ENCODE measurements around the gene TRMT2A. TPM values are rescaled to one million over a fixed set of nuclear protein-coding genes. Genes with fewer than 3 reads are reported as not detected.
A peak's percentile ranks its signal among the peaks of the same experiment; 100 is the strongest.
"Not testable (repeated sequence)": the region's sequence is repeated elsewhere in the genome, so short reads cannot be mapped to it uniquely, and the experiment has no call there.

TRMT2A gene, protein sequence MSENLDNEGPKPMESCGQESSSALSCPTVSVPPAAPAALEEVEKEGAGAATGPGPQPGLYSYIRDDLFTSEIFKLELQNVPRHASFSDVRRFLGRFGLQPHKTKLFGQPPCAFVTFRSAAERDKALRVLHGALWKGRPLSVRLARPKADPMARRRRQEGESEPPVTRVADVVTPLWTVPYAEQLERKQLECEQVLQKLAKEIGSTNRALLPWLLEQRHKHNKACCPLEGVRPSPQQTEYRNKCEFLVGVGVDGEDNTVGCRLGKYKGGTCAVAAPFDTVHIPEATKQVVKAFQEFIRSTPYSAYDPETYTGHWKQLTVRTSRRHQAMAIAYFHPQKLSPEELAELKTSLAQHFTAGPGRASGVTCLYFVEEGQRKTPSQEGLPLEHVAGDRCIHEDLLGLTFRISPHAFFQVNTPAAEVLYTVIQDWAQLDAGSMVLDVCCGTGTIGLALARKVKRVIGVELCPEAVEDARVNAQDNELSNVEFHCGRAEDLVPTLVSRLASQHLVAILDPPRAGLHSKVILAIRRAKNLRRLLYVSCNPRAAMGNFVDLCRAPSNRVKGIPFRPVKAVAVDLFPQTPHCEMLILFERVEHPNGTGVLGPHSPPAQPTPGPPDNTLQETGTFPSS
- 10 to 100 TPM; 22.7 to 33.7 (median 27.6) TPM for polyA plus RNA-seq

DNA sequence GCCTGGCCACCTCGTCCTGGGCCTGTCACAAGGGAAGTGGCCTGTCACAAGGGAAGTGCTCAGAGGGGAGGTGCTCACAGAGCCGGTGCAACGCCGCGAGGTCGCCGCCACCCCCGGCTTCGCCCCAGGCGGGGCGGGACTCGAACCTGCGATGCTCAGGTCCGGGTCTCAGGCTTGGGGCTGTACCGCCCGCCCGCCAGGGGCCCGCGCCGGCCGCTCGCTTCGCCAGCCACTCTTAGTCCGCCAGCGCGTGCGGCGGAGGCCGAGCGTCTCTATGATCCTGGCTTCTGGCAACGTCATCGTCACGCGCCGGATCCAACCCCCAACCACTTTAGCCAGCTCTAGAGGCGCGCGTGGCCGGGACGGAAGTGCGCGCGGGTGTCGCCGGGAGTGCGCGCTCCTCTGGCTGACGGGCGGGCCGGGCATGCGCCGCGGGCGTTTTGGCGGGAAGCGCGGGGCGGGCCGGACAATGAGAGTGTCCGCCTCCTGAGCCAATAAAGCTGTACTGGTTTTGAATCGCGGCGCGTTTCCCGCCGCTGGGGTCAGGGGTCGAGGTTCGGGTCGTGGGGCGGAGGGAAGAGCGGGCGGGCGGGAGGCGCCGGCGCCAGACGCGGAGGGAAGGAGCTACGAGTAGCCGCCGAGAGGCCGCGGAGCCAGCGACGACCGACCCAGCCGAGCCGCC lies at the start of gene TRMT2A:
Gene TRMT2A, minus strand, starts transcription at position 276 of the 682 bp plus-strand sequence. CDS start 320 bp downstream, outside the sequence.
- DNase-seq, result peak; percentile 98
- peaks cover 35 to 42% of the 10 kb centered on the region in 2 donors for H3K4me1 Mint-ChIP-seq

DNA sequence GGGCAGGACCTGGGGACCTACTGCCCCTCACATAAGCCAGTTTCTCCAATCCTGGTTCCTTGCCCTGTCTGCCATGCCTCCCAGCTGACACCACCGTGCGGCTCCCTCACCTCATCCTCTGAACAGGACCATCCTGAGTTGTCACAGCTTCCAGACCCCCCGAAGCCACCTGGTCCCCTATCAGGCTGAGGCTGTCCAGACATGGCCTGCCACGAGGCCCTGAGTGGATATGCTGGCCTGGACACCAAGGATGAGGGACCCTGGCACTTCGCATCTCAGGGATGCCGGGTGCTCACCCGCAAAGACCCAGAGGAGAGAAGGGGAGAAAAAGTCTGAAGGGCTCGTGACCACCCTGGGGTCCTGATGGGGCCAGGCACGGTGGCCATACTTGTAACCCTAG lies 49.7 kb upstream of the TRMT2A start:
- Mint-ChIP-seq H3K27ac (no peak overlapping the region), H3K27me3 (ENCODE audit: low read depth in 3 of 3) (peaks cover 5 to 11% (median 7%) of the 10 kb centered on the region in 3 donors), H3K36me3 (no peaks in the 10 kb centered on the region), H3K4me3 (no peak overlapping the region), H3K9me3 (peaks cover 0 to 3% (median 0%) of the 10 kb centered on the region in 6 donors), H3K4me1 (peaks cover 0 to 2% of the 10 kb centered on the region in 2 donors)
- DNase-seq, result no peak

More for the DNA sequence above, at the start of gene TRMT2A:
- H3K4me3 Mint-ChIP-seq, result peak within 1 kb of the TSS; percentile 85 to 92 (median 89)
- peaks cover 8 to 23% (median 20%) of the 10 kb centered on the region in 3 donors for H3K27me3 Mint-ChIP-seq (ENCODE audit: low read depth in 3 of 3)
- peak within 1 kb of the TSS; percentile 79 to 95 (median 89) for H3K27ac Mint-ChIP-seq
- H3K9me3 Mint-ChIP-seq, result no peaks in the 10 kb centered on the region
- H3K36me3 Mint-ChIP-seq, result peaks cover 0 to 10% (median 3%) of the 10 kb centered on the region in 3 donors

DNA sequence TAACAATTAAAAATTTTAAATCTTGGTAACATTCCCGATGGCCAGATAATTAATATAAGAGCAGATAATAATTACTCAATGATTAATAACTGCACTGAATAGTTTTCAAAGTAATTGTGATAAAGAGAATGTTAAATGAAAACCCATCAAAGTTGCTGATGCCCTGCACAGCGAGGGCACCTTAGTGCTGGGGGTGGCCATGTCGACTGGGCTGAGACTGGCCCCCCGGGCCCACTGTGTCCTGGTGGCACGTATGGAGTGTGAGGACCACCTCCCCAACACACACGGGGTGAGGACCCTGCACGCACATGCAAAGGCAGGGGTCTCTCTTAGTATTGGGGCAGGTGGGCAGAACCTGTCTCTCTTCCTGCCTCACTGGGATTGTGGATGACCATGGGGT lies 48.9 kb upstream of the TRMT2A start:
- no peak for DNase-seq
- Mint-ChIP-seq H3K4me1 (peaks cover 0 to 2% of the 10 kb centered on the region in 2 donors), H3K36me3 (no peaks in the 10 kb centered on the region), H3K4me3 (no peak overlapping the region), H3K9me3 (peaks cover 0 to 3% (median 0%) of the 10 kb centered on the region in 6 donors), H3K27ac (no peak overlapping the region), H3K27me3 (ENCODE audit: low read depth in 3 of 3) (peaks cover 5 to 11% (median 7%) of the 10 kb centered on the region in 3 donors)

DNA sequence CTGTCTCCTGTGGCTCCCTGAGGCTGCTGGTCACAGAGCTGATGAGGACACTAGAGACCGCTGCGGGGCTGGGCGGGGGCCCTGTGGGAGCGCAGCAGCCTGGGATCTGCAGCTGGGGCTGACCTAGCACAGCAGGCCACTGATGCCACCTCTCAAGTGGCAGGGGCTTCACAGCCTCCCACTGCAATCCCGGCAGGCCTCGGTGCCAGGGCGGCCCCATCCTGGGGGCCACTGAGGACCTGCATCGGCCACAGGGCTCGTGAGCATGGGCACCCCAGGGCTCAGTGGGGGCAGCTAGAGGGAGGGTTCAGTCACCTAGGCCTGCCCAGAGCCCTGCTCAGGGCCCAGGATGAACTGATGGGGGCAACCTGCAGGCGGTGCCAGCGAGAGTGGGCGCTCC lies 48.4 kb upstream of the TRMT2A start:
- Mint-ChIP-seq H3K9me3 (peaks cover 0 to 3% (median 0%) of the 10 kb centered on the region in 6 donors), H3K27ac (no peak overlapping the region), H3K36me3 (no peaks in the 10 kb centered on the region), H3K4me1 (peaks cover 0 to 2% of the 10 kb centered on the region in 2 donors), H3K4me3 (no peak overlapping the region), H3K27me3 (ENCODE audit: low read depth in 3 of 3) (peaks cover 5 to 11% (median 7%) of the 10 kb centered on the region in 3 donors)
- no peak for DNase-seq

DNA sequence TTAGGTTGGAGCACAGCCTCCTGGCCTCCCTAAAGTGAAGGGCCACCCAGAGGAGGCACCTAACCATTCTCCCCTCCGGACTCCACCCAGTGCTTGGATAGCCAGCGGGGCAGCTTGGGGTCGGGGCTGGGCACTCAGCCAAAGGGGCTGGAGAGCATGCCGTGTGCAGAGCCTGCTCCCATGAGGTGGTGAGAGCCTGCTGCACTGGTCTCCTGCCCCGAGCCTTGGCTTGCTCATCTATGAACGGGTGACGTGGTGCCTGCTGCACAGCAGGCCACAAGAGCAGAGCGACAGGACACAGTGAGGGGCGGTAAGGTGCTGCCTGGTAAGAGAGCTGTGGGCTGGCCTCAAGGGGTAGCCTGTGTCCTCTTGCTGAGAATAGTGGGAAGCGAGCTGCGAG lies 47.8 kb upstream of the TRMT2A start:
- Mint-ChIP-seq H3K4me3 (no peak overlapping the region), H3K9me3 (peaks cover 0 to 3% (median 0%) of the 10 kb centered on the region in 6 donors), H3K27ac (no peak overlapping the region), H3K27me3 (ENCODE audit: low read depth in 3 of 3) (peaks cover 5 to 12% (median 7%) of the 10 kb centered on the region in 3 donors), H3K4me1 (peaks cover 0 to 2% of the 10 kb centered on the region in 2 donors), H3K36me3 (no peaks in the 10 kb centered on the region)
- DNase-seq, result no peak

DNA sequence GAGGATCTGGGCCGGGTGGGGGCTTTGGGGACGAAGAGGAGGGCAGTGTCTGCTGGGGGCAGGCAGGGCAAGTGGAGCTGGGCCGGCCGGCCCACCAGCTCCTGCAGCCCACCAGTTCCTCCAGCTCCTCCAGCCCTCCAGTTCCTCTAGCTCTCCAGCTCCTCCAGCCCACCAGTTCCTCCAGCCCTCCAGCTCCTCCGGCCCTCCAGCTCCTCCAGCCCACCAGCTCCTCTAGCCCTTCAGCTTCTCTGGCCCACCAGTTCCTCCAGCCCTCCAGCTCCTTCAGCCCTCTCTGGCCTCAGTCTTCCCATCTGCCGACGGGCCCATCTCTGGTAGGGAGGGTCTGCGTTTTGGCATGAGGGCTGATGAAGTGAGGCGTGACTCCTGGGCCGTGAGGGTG lies 43.0 kb upstream of the TRMT2A start:
- DNase-seq, result no peak
- Mint-ChIP-seq H3K27ac (no peak overlapping the region), H3K4me1 (peaks cover 0 to 4% of the 10 kb centered on the region in 2 donors), H3K4me3 (no peak overlapping the region), H3K27me3 (ENCODE audit: low read depth in 3 of 3) (peaks cover 8 to 18% (median 11%) of the 10 kb centered on the region in 3 donors), H3K36me3 (no peaks in the 10 kb centered on the region), H3K9me3 (peaks cover 0 to 3% (median 0%) of the 10 kb centered on the region in 6 donors)

DNA sequence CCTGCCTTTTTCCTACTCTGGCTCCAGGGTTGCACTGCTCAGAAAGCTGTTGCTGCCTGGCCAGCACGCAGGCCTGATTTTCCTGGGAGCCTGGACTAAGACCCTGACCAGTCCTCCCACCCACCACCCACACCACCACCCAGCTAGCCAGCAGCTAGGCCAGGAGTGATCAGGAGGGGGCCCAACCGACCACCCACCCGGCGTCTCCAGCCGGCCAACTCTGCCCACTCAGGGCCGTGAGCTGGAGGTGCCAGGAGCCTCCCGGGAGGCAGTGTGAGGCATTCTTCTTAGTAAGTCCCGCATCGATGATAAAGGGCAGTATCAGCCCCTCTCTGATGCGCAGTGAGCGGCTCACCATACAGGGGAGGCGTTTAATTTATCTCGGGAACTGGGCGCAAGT lies 42.5 kb upstream of the TRMT2A start:
- peaks cover 7 to 17% (median 10%) of the 10 kb centered on the region in 3 donors for H3K27me3 Mint-ChIP-seq (ENCODE audit: low read depth in 3 of 3)
- H3K27ac Mint-ChIP-seq, DNase-seq, H3K9me3 Mint-ChIP-seq, H3K36me3 Mint-ChIP-seq, H3K4me3 Mint-ChIP-seq, H3K4me1 Mint-ChIP-seq: not testable (repeated sequence)

DNA sequence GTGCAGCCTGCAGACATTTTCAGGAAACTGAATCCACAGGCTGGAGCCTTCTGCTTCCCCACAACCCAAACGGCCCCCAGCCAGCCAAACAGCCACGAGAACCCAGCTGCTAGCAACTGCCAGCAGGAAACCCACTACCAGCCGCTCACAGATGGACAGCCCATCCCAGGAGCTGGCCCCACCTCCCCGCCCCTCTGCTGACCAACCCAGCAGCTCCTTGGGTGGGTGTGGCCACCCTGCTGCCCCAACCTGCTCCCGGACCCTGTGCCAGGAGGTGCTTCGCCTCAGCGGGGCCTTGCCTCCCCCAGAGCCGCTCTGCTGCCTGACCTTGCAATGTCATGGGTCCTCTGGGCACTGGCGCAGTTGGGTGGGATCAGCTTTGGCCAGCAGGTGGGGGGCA lies 42.0 kb upstream of the TRMT2A start:
- no peaks in the 10 kb centered on the region for H3K9me3 Mint-ChIP-seq
- peaks cover 0 to 2% of the 10 kb centered on the region in 2 donors for H3K4me1 Mint-ChIP-seq
- H3K4me3 Mint-ChIP-seq, result no peak overlapping the region
- H3K27me3 Mint-ChIP-seq (ENCODE audit: low read depth in 3 of 3), result peaks cover 4 to 12% (median 6%) of the 10 kb centered on the region in 3 donors
- DNase-seq, result no peak
- H3K27ac Mint-ChIP-seq, result no peak overlapping the region
- no peaks in the 10 kb centered on the region for H3K36me3 Mint-ChIP-seq

DNA sequence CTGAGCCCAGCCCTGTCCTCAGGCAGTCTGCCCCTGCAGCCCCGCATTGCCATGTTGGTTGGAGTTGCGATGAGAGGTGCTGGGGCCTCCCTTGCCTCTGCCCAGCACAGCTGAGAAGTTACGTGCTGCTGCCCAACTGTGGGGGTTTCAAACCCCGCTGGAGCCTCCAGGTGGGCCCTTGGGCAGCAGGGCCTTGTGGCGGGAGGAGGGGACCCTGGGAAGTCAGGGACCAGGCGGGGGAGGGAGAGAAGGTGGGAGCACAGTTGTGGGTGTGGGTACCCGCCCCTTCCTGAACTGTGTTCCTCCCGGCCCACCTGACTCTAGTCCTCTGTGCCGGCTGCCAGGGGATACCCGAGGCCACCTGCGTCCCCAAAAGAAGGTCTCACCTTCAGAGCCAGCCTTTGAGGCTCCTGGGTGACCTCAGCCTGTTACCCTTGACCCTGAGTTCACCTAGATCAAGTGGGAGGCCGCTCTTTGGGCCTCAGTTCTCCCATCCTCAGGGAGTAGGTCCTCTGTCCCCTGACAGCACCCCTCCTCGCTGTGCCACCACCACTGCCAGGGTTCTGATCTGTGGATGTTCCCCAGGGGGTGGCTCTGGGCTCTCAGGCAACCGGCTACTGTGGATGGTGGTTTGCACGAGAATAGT lies 41.5 kb upstream of the TRMT2A start:
- Mint-ChIP-seq H3K4me1 (peaks cover 0 to 2% of the 10 kb centered on the region in 2 donors), H3K27ac (no peak overlapping the region), H3K4me3 (no peak overlapping the region), H3K9me3 (no peaks in the 10 kb centered on the region), H3K36me3 (no peaks in the 10 kb centered on the region), H3K27me3 (ENCODE audit: low read depth in 3 of 3) (peaks cover 5 to 10% (median 6%) of the 10 kb centered on the region in 3 donors)
- DNase-seq, result no peak

DNA sequence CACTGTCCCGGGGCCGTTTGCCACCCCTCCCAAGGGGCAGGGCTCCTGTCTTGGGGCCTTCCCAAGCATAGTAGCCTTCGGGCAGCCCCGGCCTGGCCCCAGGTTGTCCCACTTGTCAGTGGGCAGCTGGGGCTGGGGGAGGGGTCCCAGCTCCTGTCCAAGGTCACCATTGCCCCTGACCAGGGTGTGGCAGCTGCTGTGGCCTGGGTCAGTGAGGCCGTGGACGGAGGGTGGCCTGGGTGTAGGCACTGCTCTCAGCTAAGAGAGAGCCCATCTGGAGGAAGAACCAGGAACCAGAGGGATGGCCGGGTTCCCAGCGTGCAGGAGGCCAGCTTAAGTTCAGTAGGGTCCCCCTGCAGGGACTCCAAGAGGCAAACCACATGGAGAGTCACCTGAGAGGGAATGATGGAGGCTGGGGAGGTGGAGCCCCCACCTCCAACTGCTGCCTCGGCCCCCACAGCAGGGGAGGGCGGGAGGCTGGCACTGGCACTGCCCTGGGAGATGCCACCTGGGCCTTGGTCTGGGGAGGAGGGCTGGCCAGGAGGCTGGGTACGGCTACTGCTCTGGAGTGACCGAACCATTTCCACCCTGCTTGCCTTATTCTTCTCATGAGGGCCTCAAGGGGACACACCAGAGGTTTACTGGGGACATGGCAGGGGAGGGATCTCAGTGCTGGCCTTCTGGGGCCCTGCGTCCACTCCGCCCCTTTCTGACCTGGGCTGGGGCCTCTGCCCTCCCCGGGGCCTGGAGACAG lies 40.6 kb upstream of the TRMT2A start:
- Mint-ChIP-seq H3K36me3 (no peaks in the 10 kb centered on the region), H3K9me3 (no peaks in the 10 kb centered on the region), H3K4me1 (peaks cover 0 to 2% of the 10 kb centered on the region in 2 donors), H3K27ac (no peak overlapping the region), H3K4me3 (no peak overlapping the region), H3K27me3 (ENCODE audit: low read depth in 3 of 3) (peaks cover 5 to 10% (median 6%) of the 10 kb centered on the region in 3 donors)
- no peak for DNase-seq

DNA sequence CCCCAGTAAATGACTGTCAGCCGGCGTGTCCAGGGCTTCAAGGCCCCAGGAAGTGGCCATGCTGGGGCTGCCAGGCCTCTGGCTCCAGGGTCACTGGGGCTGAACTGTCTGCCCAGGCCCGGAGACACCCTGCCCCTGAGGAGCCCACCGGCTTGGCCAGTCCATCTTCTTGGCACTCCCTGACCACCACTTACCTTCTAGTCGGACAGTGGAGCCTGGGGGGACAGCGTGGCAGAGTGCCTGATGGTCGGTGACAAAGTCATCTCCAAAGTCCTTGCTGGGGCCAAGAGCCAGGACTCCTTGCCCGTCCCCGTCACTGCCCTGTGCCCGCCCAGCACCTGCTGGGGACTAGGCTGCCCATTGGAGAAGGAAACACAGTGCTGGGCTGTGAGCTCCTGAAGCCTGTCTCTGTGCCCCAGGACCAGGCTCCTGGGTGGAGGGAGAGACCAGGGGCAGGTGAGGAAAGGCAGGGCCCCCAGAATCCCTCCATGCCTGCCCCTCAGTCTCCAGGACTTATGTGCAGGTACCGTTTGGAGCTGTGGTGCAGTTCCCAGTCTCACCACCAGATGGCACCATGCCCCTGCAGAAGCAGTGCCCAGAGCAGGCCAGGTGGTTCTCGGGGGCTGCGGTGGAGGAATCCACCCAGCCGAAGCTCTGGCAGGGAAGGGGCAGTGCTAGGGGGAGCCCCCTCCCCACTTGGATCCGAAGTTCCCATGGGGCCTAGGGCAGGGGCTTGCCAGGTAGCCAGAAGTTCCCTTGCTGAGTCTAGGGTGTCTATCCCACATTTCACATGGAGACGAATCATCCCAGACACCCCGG lies 39.8 kb upstream of the TRMT2A start:
- H3K4me1 Mint-ChIP-seq, result peaks cover 0 to 2% of the 10 kb centered on the region in 2 donors
- no peak overlapping the region for H3K27ac Mint-ChIP-seq
- H3K36me3 Mint-ChIP-seq, result no peaks in the 10 kb centered on the region
- peak; percentile 80 to 81 (median 81) for DNase-seq
- H3K27me3 Mint-ChIP-seq (ENCODE audit: low read depth in 3 of 3), result peaks cover 5 to 10% (median 6%) of the 10 kb centered on the region in 3 donors
- H3K9me3 Mint-ChIP-seq, result no peaks in the 10 kb centered on the region
- no peak overlapping the region for H3K4me3 Mint-ChIP-seq

DNA sequence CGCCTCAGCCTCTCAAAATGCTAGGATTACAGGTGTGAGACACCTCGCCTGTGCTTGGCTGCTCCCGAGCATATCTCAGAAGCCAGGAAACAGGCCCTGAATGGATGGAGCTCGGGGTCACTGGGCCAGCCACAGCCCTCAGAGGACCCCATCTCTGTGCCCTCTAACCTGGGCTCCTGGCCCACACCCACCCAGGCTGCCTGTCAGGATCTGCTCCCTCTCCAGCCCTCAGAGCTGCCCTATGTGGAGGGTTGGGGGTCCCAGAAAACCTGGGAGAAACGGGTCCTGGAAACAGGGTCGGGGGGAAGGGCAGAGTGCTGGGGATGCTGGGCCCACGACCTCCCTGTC lies 39.0 kb upstream of the TRMT2A start:
- DNase-seq, result no peak
- peaks cover 0 to 2% of the 10 kb centered on the region in 2 donors for H3K4me1 Mint-ChIP-seq
- no peak overlapping the region for H3K27ac Mint-ChIP-seq
- no peaks in the 10 kb centered on the region for H3K9me3 Mint-ChIP-seq
- no peak overlapping the region for H3K4me3 Mint-ChIP-seq
- no peaks in the 10 kb centered on the region for H3K36me3 Mint-ChIP-seq
- H3K27me3 Mint-ChIP-seq (ENCODE audit: low read depth in 3 of 3), result peaks cover 5 to 10% (median 6%) of the 10 kb centered on the region in 3 donors

All from immature natural killer cell (primary cell).